Colonic mucosa (tissue), 4 donors: ENCODE data around the gene UBE2O. TPM values are rescaled to one million over a fixed set of nuclear protein-coding genes. Genes with fewer than 3 reads are reported as not detected.

Experiments
- DNase-seq: peaks from one replicate; pipeline ENCODE4 v3.0.0-alpha.2; 2020
- H3K27ac ChIP-seq: fragments of 200-600 bp; one replicate; pipeline ENCODE4 v1.8.0; 2021
- H3K27me3 ChIP-seq: fragments of 200-600 bp; one replicate; pipeline ENCODE4 v1.8.0; 2021
- H3K36me3 ChIP-seq: fragments of 200-600 bp; one replicate; pipeline ENCODE4 v1.8.0; 2021
- H3K4me1 ChIP-seq: fragments of 200-600 bp; one replicate; pipeline ENCODE4 v1.8.0; 2021; ENCODE audit warnings: mild to moderate bottlenecking
- H3K4me3 ChIP-seq: fragments of 200-600 bp; one replicate; pipeline ENCODE4 v1.8.0; 2021
- H3K9ac ChIP-seq, 2 donors: one replicate each; pipeline ENCODE4 v1.7.0; 2013; ENCODE audit warnings: control low read depth in 2 of 2, low read depth in 2 of 2, low read length in 2 of 2
- H3K9me3 ChIP-seq: fragments of 200-600 bp; one replicate; pipeline ENCODE4 v1.8.0; 2021
- intact Hi-C: fragments of 100-400 bp; cut with DNase I; formaldehyde crosslinking; loops from one replicate; pipeline ENCODE4 v1.14.1; 2022
- total RNA-seq, 2 donors: library from RNA; stranded (reverse); fragmentation: NEBNext Ultra II Directional in 1 of 2; extraction: Animal tissue kit (Norgen Biotek cat#: 25700) in 1 of 2; gene quantifications; one replicate each; pipeline ENCODE4 v1.2.1, GENCODE V29; 2021
- TF ChIP-seq, protein P1 (sequence below): fragments of 200-600 bp; IDR thresholded peaks from one replicate; pipeline ENCODE4 v1.8.0; 2022; ENCODE audit warnings: antibody characterized with exemption, mild to moderate bottlenecking
- donor health status: healthy.
- donor health status: DM: no; HTN: no; CAD: no.
- donor health status: DM: no; HTN: no; CAD: no.

Gene UBE2O
- total RNA-seq, 2 donors from 2014 or later, result 17.5 to 25.2 TPM

DNA sequence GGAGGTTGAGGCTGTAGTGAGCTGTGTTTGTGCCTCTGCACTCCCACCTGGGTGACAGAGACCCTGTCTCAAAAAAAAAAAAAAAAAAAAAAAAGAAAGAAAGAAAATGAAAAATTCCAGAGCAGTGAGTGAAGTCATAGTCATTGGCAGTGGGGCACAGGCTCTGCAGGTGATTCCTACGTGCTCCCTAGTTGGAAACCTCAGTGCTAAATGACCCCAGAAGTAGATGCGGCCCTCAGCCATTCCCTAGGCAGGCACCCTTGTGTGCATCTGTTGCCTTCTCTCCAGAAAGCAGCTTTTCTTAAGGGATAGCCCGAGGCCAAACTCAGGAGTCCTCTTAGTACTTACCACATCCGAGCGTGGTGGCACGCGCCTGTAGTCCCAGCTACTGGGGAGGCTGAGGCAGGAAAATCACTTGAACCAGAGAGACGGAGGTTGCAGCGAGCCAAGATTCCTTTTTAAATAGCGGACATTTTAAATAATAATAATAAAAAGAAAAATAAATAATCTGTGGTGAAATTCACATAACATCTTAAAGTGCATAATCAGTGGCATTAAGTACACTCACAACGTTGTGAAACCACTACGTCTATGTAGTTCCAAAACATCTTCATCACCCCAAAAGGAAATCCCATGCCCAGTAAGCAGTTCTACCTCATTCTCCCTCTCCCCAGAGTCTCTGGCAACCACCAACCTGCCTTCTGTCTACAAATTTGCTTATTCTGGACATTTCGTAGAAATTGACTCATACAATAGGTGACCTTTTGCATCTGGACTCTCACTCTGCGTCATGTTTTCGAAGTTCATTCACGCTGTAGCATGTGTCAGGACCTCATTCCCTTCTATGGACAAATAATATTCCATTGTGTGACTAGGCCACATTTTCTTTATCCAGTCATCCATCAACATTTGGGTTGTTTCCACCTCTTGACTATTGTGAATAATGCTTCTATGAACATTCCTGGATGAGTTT, 81.0 kb downstream of the UBE2O start:
- no peak overlapping the region for H3K9ac ChIP-seq

DNA sequence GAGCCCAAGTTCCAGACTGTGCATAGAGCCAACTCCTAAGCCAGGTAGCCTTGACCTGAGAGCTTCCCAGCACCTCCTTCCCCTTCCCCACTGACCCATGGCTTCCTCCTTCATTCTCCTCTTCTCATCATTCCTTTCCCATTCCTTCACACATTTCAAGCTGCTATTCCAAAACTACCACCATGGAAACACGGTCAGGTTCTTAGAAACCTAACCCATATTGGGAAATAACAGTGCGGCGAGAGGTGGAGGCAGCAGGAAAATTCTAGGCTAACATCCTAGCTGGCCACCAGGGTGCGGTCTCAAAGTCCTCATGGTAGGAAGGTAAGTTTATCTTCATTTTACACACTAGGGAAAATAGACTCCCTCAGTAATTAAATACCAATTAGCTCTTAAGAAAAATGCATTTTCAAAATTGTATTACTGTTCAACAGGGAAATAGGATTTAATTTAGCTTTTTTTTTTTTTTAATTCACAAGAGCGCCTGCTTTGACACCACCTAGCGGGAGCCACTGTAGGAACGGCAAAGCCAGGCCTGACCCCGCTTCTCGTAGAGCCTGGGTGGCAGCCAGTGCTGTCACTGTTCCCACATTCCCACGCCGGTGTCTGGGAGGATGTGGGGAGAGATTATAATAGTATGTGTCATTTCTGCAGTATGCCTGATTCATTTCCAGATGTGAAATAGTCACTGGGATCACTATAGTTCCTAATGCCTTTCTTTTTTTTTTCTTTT, 82.5 kb downstream of the UBE2O start:
- TF ChIP-seq, protein P1, sequence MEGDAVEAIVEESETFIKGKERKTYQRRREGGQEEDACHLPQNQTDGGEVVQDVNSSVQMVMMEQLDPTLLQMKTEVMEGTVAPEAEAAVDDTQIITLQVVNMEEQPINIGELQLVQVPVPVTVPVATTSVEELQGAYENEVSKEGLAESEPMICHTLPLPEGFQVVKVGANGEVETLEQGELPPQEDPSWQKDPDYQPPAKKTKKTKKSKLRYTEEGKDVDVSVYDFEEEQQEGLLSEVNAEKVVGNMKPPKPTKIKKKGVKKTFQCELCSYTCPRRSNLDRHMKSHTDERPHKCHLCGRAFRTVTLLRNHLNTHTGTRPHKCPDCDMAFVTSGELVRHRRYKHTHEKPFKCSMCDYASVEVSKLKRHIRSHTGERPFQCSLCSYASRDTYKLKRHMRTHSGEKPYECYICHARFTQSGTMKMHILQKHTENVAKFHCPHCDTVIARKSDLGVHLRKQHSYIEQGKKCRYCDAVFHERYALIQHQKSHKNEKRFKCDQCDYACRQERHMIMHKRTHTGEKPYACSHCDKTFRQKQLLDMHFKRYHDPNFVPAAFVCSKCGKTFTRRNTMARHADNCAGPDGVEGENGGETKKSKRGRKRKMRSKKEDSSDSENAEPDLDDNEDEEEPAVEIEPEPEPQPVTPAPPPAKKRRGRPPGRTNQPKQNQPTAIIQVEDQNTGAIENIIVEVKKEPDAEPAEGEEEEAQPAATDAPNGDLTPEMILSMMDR, result no peak
- H3K36me3 ChIP-seq, result no peaks in the 10 kb centered on the region
- H3K4me1 ChIP-seq, result no peaks in the 10 kb centered on the region
- no peaks in the 10 kb centered on the region for H3K9me3 ChIP-seq
- H3K4me3 ChIP-seq, result no peak overlapping the region
- no peak overlapping the region for H3K9ac ChIP-seq
- no peak for DNase-seq
- H3K27ac ChIP-seq, result no peak overlapping the region
- intact Hi-C loops, result no loop called here
- no peaks in the 10 kb centered on the region for H3K27me3 ChIP-seq

More for the DNA sequence above, 81.0 kb downstream of the UBE2O start:
- Histone ChIP-seq H3K36me3 (no peaks in the 10 kb centered on the region), H3K9me3 (no peaks in the 10 kb centered on the region), H3K27me3 (no peaks in the 10 kb centered on the region), H3K27ac (no peak overlapping the region), H3K4me3 (no peak overlapping the region), H3K4me1 (no peaks in the 10 kb centered on the region)
- TF ChIP-seq, protein P1, result no peak
- intact Hi-C loops, result no loop called here
- no peak for DNase-seq

DNA sequence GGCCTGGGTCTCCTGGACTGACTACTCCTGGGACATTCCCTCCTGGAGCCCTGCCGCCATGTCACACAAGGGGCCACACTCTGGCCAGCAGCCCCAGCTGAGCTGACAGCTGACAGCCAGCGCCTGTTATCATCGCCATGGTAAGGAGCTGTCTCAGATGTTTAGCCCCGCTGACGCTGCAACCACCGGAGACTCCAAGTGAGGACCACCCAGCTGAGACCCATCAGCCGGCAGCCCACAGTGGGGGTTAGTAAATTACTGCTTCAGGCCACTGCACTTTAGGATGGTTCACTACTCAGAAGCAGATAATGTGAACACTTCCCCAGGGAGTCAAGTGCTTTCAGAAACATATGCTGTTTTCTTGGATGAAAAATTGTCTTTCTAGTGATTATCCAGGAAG, 83.1 kb downstream of the UBE2O start:
- no peaks in the 10 kb centered on the region for H3K4me1 ChIP-seq
- DNase-seq, result no peak
- intact Hi-C loops, result no loop called here
- no peak overlapping the region for H3K4me3 ChIP-seq
- H3K27me3 ChIP-seq, result no peaks in the 10 kb centered on the region
- H3K36me3 ChIP-seq, result no peaks in the 10 kb centered on the region
- no peaks in the 10 kb centered on the region for H3K9me3 ChIP-seq
- no peak overlapping the region for H3K9ac ChIP-seq
- TF ChIP-seq, protein P1, result no peak
- H3K27ac ChIP-seq, result no peak overlapping the region

DNA sequence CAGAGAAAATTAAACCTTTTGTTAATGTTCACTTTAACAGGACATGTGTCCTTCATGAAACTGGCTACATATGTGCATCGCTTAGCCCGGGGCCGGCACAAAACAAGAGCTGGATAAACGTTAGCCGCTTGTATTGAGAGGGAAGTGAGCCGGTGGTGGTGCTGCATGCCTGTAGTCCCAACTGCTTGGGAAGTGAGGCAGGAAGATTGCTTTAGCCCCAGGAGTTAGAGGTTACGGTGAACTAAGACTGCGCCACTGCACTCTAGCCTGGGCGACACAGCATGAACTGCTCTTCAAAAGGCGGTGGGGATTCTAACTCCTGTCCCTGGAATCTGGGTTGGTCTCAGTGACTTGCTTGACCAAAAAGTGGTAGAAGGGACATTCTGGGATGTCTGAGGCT, 83.6 kb downstream of the UBE2O start:
- H3K36me3 ChIP-seq, result no peaks in the 10 kb centered on the region
- H3K27me3 ChIP-seq, result no peaks in the 10 kb centered on the region
- intact Hi-C loops, result no loop called here
- no peak for DNase-seq
- TF ChIP-seq, protein P1, result no peak
- H3K4me3 ChIP-seq, result no peak overlapping the region
- H3K27ac ChIP-seq, result no peak overlapping the region
- H3K9ac ChIP-seq, result no peak overlapping the region
- H3K4me1 ChIP-seq, result no peaks in the 10 kb centered on the region
- no peaks in the 10 kb centered on the region for H3K9me3 ChIP-seq

DNA sequence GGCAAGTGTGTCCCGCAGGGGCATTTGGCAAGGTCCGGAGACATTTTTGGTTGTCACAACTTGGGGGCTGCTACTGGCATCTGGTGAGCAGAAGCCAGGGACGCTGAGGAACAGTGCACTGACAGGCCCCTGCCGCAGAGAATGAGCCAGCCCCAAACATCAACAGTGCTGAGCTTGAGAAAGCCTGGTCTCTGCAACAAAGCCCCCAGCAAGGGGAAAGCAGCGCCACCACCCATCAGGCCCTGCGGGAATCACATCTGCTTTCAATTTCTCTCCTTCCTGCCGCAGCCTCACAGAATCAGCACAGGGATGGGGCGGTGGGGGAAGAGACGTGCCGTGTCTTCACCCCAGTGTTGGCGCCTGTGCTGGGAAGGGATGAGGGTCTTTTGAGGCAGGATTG, 84.4 kb downstream of the UBE2O start:
- H3K36me3 ChIP-seq, result no peaks in the 10 kb centered on the region
- no peaks in the 10 kb centered on the region for H3K4me1 ChIP-seq
- H3K9ac ChIP-seq, result no peak overlapping the region
- TF ChIP-seq, protein P1, result no peak
- H3K27me3 ChIP-seq, result no peaks in the 10 kb centered on the region
- H3K9me3 ChIP-seq, result no peaks in the 10 kb centered on the region
- intact Hi-C loops, result no loop called here
- no peak overlapping the region for H3K4me3 ChIP-seq
- no peak for DNase-seq
- no peak overlapping the region for H3K27ac ChIP-seq
